UCSD-AML1 (cell line): ENCODE measurements around the gene ENTPD1.
A peak's percentile ranks its signal among the peaks of the same experiment; 100 is the strongest.
"Not testable (repeated sequence)": the region's sequence is repeated elsewhere in the genome, so short reads cannot be mapped to it uniquely, and the experiment has no call there.

ENCODE experiments used
- DNase-seq: peaks from one replicate; lab custom pipeline; 2025; ENCODE audit not compliant: unreplicated experiment; lab: John Stamatoyannopoulos, UW

Gene ENTPD1

GRCh38 chr10:95907456-95908253 lies 151.7 kb downstream of the ENTPD1 start, which contains the start of gene CC2D2B:
TSS of gene CC2D2B (plus strand) at chr10:95907975. CDS start at chr10:95911324, 3,349 bp downstream.
- DNase-seq: peak; percentile 87

- no peak for DNase-seq
Measured at GRCh38 chr10:95908450-95908849, 152.5 kb downstream of the ENTPD1 start.

- DNase-seq: no peak
Measured at GRCh38 chr10:95909561-95909960, 153.6 kb downstream of the ENTPD1 start.

GRCh38 chr10:95916039-95916438 lies 160.1 kb downstream of the ENTPD1 start:
- not testable (repeated sequence) for DNase-seq
